Activated T-helper 1 cell treated with Interleukin-2 at 50 U/mL for 16 hours (primary cell): Measurements from ENCODE around the gene TPGS2.
"Not testable (repeated sequence)": the region's sequence is repeated elsewhere in the genome, so short reads cannot be mapped to it uniquely, and the experiment has no call there.

ENCODE experiments used
- DNase-seq: peaks from one replicate; pipeline ENCODE4 v3.0.0-alpha.2; 2020; ENCODE audit warnings: low read depth

Gene TPGS2

DNA sequence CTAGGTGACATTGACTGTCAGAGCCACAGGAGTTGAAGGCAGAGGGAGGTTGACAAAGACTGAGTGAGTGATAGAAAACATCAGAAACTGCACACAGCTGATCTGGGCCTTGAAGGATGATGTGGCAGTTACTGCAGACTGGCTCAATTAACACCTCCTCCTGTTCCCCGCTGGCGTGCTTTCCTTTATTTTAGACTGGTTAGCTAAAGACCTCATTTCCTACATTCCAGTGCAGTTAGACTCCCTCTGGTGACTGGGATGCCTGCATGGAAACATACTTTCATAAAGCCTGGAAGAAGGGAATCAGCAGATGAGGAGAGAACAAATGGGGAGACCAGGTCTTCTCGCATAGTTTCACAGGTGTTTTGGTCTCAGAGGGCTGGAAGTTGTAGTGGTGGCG, 7.1 kb downstream of the TPGS2 start:
- DNase-seq: no peak

GRCh38 chr18:36819621-36820020, 9.2 kb downstream of the TPGS2 start:
- no peak for DNase-seq

DNA sequence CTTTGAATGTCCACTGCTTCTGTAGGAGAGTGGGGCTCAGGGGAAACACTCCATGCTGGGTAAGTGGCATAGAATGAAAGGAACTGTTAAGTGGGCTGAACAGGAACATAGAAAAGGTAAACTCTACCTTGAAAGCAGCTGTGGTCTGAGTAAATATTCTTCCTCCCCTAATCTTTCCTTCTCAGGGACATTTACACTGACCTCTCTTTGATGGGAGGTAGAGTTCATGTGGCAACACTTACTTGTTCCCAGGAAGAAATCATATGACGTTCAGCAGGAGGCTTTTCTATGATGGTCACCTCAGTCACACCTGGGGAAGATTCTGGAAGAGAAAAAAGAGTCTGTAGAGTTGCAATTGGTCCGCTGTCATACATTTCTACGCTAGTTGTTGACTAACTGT, 10.2 kb downstream of the TPGS2 start:
- DNase-seq: no peak

DNA sequence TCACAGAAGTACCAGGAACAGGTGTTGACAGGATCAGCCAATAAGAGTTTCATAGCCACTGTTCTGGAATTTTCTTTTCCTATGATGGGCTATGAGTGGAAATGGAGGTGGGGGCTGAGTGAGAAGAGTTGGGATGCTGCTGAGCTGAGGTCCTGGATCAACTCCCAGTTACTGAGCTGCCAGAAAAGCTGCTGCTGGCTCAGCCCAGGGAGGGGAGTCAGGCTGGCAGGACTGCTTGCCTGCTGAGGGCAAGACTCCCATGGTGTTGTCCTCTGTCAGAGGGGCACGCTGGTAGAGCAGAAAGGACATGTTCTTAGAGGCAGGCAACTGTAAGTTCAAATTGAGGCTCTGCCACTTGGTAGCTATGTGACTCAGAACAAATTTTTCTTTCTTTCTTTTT, 11.8 kb downstream of the TPGS2 start:
- no peak for DNase-seq

GRCh38 chr18:36816096-36816495, 12.7 kb downstream of the TPGS2 start:
- not testable (repeated sequence) for DNase-seq

GRCh38 chr18:36814994-36815393, 13.8 kb downstream of the TPGS2 start:
- DNase-seq: no peak

- no peak for DNase-seq
Observed at GRCh38 chr18:36813824-36814223, 15.0 kb downstream of the TPGS2 start.

GRCh38 chr18:36813101-36813775, 15.6 kb downstream of the TPGS2 start:
- no peak for DNase-seq

DNA sequence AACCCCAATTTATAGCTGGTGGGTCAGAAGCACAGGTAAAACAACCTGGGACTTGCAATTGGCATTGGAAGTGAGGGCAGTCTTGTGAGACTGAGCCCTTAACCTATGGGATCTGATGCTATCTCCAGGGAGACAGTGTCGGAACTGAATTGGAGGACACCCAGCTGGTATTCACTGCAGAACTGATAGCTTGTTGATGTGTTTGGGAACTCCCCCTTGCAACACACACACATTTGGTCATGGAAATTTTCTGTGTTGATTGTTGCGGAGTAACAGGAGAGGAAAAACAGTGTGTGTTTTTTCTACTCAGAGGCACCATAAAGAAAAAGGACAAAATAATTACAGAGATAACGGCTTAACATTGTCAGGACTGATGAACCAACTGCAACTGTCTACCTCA, 16.1 kb downstream of the TPGS2 start:
- DNase-seq: no peak

DNA sequence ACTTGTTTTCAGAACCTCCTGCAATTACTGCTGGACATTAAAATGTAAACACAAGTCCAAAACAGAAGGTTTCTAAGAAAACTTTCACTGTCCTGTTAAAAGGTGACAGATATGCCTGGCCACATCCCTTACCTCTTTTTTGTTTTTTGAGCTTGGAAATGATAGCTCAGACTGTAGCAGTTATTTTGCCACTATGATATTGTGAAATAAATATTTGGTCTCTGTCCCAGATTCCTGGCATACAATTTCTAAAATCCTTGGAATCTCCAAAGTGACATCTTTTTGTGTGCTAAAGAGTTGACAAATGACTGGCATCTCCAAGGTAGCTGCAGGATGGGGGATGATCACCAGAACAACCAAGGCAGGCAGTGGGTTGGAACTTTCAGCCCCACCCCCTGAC, 16.8 kb downstream of the TPGS2 start:
- no peak for DNase-seq

DNA sequence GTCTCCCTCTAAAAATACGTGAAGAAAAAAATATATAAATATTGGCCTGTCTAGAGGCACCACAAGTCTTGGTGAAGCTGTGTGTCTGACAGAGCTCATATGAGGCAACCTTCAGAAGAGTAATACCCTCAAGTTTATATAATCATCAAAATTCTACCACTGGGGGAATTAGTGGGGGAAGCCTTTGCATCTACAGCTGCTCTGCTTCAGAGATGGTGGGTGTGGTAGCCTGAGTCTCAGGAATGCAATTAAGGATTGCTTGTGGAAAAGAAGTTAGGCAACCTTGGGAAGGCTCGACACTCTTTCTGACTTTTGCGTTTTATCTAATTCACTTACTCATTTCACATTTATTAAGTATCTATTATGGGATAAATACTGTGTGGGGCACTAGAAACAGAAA, 17.4 kb downstream of the TPGS2 start:
- no peak for DNase-seq

GRCh38 chr18:36809590-36810381, 19.0 kb downstream of the TPGS2 start:
- DNase-seq: no peak

GRCh38 chr18:36808681-36809080, 20.1 kb downstream of the TPGS2 start:
- DNase-seq: no peak

GRCh38 chr18:36805105-36805504, 23.7 kb downstream of the TPGS2 start:
- no peak for DNase-seq

GRCh38 chr18:36798738-36799473, 29.9 kb downstream of the TPGS2 start:
- DNase-seq: no peak

DNA sequence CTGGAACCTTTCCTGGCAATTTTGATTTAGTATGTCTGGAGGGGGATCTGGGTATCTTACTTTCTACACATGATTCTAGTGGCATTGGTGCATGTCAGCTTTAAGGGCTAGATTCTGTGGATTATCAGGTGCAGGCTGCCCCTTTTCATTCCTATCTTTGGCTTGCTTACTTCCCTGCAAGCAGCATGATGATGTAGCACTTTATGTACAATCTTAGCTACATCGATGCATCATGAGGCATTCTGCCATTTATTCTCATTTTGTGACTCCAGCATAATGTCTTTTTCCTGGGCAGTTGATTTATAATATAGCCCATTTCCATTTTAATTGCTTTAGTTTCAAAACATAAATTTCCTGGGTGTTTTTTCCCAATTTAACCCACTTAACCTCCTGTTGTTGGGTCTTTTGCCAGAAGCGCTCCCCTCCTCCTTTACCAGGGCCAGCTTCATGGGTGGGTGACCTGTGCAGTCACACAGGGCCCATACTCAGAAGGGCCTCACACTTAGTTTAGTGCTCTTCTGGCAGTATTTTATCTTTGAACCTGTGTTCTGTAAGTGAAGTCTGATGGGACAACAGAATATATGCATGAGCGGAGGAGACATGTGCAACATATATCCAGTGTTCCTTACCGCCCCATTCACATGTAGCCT, 36.0 kb downstream of the TPGS2 start:
- DNase-seq: no peak

DNA sequence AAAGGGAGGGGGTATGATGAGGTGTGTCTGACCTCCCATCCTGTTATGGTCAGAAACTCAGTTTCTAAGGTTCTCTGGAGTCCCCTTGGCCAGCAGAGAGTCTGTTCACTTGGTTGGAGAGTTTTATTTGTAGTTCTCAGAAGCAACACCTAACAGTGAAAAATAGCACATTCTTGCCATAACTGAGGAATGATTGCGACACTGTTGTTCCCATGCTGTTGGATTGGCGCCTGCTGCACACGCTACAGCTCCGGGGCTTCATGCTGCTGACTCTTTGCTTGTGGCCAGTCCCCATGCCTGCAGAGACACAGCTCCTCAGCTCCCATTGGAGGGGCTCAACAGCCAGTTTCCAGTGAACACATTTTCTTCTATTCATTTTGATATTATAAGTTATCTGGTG, 42.1 kb downstream of the TPGS2 start:
- no peak for DNase-seq

DNA sequence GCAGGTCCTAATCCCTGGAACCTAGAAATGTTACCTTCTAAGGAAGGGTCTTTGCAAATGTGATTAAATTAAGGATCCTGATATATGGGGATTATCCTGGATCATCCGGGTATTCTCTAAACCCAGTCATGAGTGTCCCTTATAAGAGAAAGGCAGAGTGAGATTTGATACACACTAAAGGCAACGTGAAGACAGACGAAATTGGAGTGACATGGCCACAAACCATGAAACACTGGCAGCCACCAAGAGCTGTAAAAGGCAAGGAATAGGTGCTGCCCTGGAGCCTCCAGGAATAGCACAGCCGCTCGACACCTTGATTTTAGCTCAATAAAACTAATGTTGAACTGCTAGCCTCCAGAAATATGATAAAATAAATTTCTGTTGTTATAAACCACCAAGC, 45.0 kb downstream of the TPGS2 start:
- DNase-seq: no peak

- no peak for DNase-seq
Observed at GRCh38 chr18:36782710-36783109, 46.1 kb downstream of the TPGS2 start.

DNA sequence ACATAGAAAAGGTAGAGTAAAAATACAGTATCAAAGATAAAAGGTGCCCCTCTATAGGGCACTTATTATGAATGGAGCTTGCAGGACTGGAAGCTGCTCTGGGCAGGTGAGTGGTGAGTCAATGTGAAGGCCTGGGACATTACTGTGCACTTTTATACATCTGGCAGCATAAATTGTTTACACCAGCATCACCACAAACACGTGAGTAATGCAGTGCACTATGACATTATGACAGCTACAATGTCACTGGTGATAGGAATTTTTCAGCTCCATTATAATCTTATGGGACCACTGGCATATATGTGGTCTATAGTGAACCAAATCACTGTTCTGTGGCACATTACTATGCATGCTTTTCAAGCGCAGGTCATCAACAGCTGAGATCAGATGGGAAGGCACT, 48.1 kb downstream of the TPGS2 start:
- no peak for DNase-seq

GRCh38 chr18:36777566-36777965, 51.2 kb downstream of the TPGS2 start:
- DNase-seq: no peak

DNA sequence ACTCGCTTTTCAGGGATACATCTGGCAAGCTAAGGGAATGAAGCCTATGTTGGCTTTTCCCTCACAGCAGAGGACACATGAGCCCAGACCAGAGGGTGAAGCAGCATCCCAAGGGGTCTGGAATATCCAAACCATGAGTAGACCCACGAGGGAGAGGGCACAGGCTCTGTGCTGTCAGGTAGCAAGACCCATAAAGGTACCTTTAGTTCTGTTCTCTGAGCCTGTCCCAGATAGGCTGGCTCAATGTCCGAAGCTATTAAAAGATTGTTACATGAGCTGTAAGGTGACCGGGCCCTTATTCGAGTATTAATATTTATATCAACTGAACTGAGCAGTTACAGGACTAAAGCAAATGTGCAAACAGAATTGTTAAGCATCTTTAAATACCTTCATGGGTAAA, 52.2 kb downstream of the TPGS2 start:
- no peak for DNase-seq

DNA sequence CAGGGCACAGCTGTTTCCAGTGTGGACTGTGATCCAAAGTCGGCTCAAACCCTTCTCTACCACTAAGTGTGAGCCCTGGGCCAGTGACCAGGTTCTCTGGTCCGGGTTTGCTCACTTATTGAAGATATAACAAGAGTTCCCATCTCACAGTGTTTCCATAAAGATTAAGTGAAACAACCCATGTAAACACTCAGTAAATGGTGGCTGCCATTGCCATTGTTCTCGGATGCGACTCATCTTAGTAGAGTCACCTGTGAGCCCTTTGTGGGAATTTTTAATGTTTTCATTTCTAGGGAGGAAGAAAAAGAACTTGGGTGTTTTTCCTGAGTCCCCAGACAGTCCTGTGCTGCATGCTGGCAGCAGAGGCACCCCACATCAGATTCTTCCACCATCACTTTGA, 53.4 kb downstream of the TPGS2 start:
- no peak for DNase-seq
